GM19099 (cell line): ENCODE data around the gene HLA-DQB2.

Source experiments
- POLR2A ChIP-seq: IDR thresholded peaks from 3 replicates; pipeline ENCODE4 v1.6.1; 2011; ENCODE audit warnings: low read depth; ENCODE audit not compliant: insufficient read length; ENCODE audit errors: extremely low read depth

HLA-DQB2 gene

GRCh38 chr6:32761072-32761471 is 2.3 kb downstream of the HLA-DQB2 start:
- TF ChIP-seq POLR2A = no peak

- TF ChIP-seq POLR2A = no peak
Observed at GRCh38 chr6:32759669-32760068, 3.7 kb downstream of the HLA-DQB2 start.

GRCh38 chr6:32752580-32752979 is 10.8 kb downstream of the HLA-DQB2 start:
- TF ChIP-seq POLR2A = no peak

DNA sequence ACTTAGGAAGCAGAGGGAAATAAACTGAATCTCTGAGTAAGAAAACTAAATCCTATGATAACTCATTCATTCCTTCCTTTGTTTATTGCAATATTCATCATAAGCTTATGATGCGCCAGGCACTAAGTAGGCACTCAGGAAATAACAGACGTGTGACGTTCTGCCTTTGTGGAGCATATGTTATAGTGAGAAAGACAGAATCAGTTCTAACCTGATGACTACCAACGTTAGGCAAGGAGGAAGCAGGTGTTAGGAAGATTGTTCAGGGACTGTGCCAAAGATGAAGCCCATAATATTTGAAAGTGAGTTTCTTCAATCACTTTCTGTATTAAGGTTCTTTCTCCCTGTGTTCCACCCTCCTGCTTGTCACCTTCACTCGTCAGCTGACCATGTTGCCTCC is 18.6 kb downstream of the HLA-DQB2 start:
- no peak for TF ChIP-seq POLR2A

DNA sequence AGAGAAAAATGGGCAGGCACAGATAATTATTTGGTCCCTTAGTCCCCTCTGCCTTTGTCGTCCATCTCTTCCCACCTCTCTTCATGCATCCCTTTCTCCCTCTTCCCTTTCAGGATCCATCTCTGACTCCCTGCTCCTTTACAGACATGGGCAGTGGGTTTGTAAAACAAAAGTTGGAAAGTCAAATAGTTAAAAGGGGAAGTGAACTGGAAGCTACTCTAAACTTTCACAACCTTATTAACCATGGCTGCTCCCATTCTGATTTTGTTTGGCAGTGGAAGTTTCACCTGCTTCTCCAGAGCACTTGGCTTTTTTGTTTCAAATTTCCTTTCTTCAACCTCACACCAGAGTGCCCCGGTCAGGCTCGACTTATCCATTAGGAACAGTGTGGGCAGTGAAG is 21.0 kb downstream of the HLA-DQB2 start:
- no peak for TF ChIP-seq POLR2A

DNA sequence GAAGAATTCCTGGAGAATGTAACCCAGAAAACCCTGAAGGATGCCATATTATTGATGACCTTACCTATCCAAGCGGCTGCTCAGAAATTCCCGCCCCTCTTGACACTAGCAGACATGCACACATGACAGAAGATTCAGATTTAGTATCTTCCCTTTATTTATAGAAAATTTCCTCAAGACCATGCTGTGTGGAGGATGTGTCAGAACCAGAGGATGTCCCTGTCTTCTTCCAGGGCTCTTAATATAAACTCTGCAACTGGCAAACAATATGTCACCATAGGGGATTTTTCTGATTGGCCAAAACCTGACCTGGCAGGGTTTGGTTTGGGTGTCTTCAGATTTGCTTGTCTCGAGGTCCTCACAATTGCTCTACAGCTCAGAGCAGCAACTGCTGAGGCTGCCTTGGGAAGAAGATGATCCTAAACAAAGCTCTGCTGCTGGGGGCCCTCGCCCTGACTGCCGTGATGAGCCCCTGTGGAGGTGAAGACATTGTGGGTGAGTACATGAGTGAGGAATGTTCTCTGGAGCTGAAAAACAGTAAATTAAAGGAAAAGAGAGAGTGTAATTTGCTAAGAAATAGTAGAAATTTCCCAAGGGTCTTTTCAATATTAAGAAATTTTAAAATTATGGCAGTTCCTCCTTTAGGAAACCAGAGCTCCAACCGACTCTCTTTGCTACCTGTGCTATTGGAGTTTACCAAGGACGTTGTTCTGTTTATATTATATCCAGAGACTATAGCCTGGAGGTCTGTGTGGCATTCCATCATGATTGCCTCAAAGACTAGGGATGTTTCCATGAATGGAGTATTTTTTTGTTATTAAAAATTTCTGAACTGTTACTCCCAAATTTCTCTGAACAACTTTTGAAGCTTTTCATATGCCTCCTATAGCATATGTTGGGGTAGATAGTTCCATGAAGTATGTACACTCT is 22.0 kb downstream of the HLA-DQB2 start, which contains the start of gene HLA-DQA2:
Gene HLA-DQA2, plus strand, starts transcription at position 361 of the 930 bp plus-strand sequence. Its CDS starts 53 bp downstream, at position 414.
- peak; percentile 43 for TF ChIP-seq POLR2A

DNA sequence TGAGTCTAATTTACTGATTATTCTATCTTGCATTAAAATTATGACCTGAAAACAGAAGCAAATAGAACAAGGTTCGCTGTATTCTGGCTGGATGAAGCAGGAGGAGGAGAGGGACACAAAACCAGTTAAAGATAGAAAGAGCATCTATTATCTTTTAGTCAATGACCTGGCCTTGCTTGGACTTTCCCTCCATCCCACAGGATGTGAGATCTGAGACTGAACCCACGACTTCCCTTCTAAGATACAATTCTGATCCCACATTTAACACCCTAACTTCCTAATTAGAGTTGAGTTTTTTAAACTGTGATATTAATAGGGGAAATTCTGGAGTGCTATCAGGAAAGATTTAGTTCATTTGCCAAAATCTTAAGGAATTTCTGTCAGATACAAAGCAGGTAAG is 25.2 kb downstream of the HLA-DQB2 start:
- TF ChIP-seq POLR2A = no peak

- TF ChIP-seq POLR2A = no peak
Observed at GRCh38 chr6:32718879-32719278, 44.5 kb downstream of the HLA-DQB2 start.

GRCh38 chr6:32716396-32716795 is 46.9 kb downstream of the HLA-DQB2 start:
- TF ChIP-seq POLR2A = no peak

DNA sequence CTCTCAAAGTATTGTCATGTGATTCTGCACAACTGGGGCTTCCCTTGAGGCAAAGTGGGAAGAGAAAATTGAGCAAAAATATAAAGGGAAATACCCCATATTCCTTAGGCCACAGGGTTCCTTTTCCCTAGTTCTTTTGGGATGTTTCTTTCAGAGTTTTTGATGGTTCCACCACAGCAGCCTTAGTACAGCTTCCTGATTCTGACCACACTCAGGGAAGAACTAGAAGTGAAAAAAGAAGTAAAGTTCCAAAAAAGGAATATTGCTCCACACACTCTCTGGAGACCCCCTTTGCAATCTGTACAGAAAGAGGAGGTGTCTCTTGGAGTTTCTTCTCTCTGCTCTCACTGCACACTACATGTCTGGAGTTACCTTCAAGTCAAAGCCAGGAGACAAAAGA is 50.1 kb downstream of the HLA-DQB2 start:
- TF ChIP-seq POLR2A = no peak

DNA sequence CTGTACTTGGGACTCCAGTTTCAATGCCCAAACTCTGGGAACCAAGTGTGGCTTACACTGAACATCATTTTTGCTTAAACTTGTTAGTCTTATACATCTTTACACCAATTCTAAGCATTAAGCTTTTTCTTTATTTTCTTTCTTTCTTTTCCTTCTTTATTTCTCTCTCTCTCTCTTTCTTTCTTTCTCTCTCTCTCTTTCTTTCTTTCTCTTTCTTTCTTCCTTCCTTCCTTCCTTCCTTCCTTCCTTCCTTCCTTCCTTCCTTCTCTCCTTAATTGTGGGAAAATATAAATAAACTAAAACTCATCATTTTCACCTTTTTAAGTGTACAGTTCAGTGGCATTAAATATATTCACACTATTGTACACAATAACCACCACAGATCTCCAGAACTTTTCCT is 53.7 kb downstream of the HLA-DQB2 start:
- no peak for TF ChIP-seq POLR2A
